ENCODE measurements around the gene TMEM63C. TPM values are rescaled to one million over a fixed set of nuclear protein-coding genes. Genes with fewer than 3 reads are reported as not detected.

TMEM63C gene
- total RNA-seq, 1 donor from 2014 or later, result 1.1 TPM

- Histone ChIP-seq H3K27me3 (ENCODE audit: control insufficient read depth, insufficient read depth, low read length) (peaks cover 70% of the 10 kb centered on the region), H3K36me3 (ENCODE audit: control insufficient read depth, insufficient read depth, low read length) (no peaks in the 10 kb centered on the region), H3K4me3 (ENCODE audit: low read depth, low read length) (peak overlapping the region; percentile 11)
- TF ChIP-seq CTCF (IDR thresholded peaks at IDR 0.05; ENCODE audit: insufficient read depth, low read length, poor library complexity, severe bottlenecking), result no peak
- no peak for DNase-seq (ENCODE audit: low read depth)
Measured at GRCh38 chr14:77140359-77141213, 41.0 kb upstream of the TMEM63C start.

GRCh38 chr14:77141214-77142004, 40.2 kb upstream of the TMEM63C start, which contains the start of gene ZDHHC22:
ZDHHC22 (minus strand) TSS chr14:77141791; CDS start chr14:77139738, 2,053 bp downstream.
- Histone ChIP-seq H3K36me3 (ENCODE audit: control insufficient read depth, insufficient read depth, low read length) (no peaks in the 10 kb centered on the region), H3K4me3 (ENCODE audit: low read depth, low read length) (peak within 1 kb of the TSS; percentile 11), H3K27me3 (ENCODE audit: control insufficient read depth, insufficient read depth, low read length) (peaks cover 76% of the 10 kb centered on the region)
- no peak for TF ChIP-seq CTCF (IDR thresholded peaks at IDR 0.05; ENCODE audit: insufficient read depth, low read length, poor library complexity, severe bottlenecking)
- no peak for DNase-seq (ENCODE audit: low read depth)

- H3K4me3 ChIP-seq (ENCODE audit: low read depth, low read length), result no peak overlapping the region
- DNase-seq (ENCODE audit: low read depth), result no peak
- no peaks in the 10 kb centered on the region for H3K36me3 ChIP-seq (ENCODE audit: control insufficient read depth, insufficient read depth, low read length)
- H3K27me3 ChIP-seq (ENCODE audit: control insufficient read depth, insufficient read depth, low read length), result peaks cover 79% of the 10 kb centered on the region
- no peak for TF ChIP-seq CTCF (IDR thresholded peaks at IDR 0.05; ENCODE audit: insufficient read depth, low read length, poor library complexity, severe bottlenecking)
Measured at GRCh38 chr14:77142005-77142800, 39.4 kb upstream of the TMEM63C start.

GRCh38 chr14:77143071-77143470, 38.5 kb upstream of the TMEM63C start:
- Histone ChIP-seq H3K4me3 (ENCODE audit: low read depth, low read length) (no peak overlapping the region), H3K36me3 (ENCODE audit: control insufficient read depth, insufficient read depth, low read length) (no peaks in the 10 kb centered on the region), H3K27me3 (ENCODE audit: control insufficient read depth, insufficient read depth, low read length) (peaks cover 74% of the 10 kb centered on the region)
- DNase-seq (ENCODE audit: low read depth), result no peak
- no peak for TF ChIP-seq CTCF (IDR thresholded peaks at IDR 0.05; ENCODE audit: insufficient read depth, low read length, poor library complexity, severe bottlenecking)

GRCh38 chr14:77144412-77145115, 37.0 kb upstream of the TMEM63C start:
- DNase-seq (ENCODE audit: low read depth), result no peak

More at GRCh38 chr14:77144412-77145115, 37.0 kb upstream of the TMEM63C start:
- no peak for TF ChIP-seq CTCF (IDR thresholded peaks at IDR 0.05; ENCODE audit: insufficient read depth, low read length, poor library complexity, severe bottlenecking)
- H3K36me3 ChIP-seq (ENCODE audit: control insufficient read depth, insufficient read depth, low read length), result no peaks in the 10 kb centered on the region
- H3K4me3 ChIP-seq (ENCODE audit: low read depth, low read length), result no peak overlapping the region
- peaks cover 65% of the 10 kb centered on the region for H3K27me3 ChIP-seq (ENCODE audit: control insufficient read depth, insufficient read depth, low read length)
